Fibroblast of gingiva (primary cell): ENCODE results near the gene FBL.
"Not testable (repeated sequence)": the region's sequence is repeated elsewhere in the genome, so short reads cannot be mapped to it uniquely, and the experiment has no call there.

Source experiments
- DNase-seq: peaks from one replicate; pipeline ENCODE4 v3.0.0-alpha.2; 2011; ENCODE audit warnings: low read depth

The FBL gene

GRCh38 chr19:39845933-39846677 is at the start of gene FBL:
Gene FBL, minus strand, starts transcription at chr19:39846379. Its CDS starts 79 bp downstream, at chr19:39846300.
- DNase-seq, result peak; percentile 88

DNA sequence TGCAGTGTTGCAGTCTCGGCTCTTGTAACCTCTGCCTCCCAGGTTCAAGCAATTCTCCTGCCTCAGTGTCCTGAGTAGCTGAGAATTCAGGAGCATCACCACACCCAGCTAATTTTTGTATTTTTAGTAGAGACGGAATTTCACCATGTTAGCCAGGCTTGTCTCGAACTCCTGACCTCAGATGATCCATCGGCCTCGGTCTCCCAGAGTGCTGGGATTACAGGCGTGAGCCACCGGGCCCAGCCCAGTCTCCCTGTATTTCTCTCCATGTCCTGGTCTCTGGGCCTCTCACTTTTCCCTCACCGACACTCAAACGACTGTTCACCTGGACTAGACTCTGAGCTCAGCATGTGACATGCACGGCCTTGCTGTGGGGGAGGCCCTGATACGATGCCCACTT is 48.9 kb upstream of the FBL start:
- not testable (repeated sequence) for DNase-seq

- not testable (repeated sequence) for DNase-seq
Measured at GRCh38 chr19:39894236-39894606, 48.0 kb upstream of the FBL start.

DNA sequence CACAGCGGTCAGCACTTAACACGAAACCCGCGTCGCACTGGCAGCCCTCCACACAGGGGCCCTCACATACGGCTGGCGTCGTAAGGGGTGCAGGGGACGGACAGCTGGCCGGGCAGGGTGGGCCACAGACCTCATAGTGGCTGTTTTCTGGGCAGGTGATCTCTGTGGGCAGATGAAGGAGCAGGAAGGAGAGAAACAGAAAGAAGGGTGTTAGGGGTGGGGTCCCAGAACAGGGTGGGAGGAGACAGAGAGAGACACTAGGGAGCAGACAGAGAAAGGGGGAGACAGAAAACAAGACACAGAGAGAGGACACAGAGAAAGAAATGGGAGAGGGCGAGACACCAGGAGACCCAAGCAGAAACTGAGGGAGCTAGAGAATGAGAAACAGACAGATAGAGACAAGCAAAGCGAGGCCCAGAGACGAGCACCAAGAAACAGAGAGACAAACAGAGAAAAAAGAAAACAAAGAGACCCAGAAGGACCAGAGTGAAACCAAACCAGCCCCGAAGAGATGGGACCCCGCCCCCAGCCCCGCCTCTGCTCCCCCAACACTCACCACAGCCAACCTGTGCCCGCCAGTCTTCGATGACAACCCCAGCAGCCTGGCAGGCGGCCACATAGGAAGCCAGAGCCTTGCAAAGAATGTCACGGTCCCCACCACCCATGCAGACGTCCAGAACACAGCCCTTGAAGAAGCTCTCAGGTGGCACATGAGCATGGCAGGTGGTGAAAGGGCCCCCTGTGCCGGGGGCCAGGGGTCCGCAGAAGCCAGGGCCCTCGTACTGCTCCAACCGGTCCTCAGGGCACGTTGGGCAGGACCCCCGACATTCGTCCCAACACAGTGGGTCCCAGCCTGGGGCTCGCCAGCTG is 47.4 kb upstream of the FBL start:
- not testable (repeated sequence) for DNase-seq

DNA sequence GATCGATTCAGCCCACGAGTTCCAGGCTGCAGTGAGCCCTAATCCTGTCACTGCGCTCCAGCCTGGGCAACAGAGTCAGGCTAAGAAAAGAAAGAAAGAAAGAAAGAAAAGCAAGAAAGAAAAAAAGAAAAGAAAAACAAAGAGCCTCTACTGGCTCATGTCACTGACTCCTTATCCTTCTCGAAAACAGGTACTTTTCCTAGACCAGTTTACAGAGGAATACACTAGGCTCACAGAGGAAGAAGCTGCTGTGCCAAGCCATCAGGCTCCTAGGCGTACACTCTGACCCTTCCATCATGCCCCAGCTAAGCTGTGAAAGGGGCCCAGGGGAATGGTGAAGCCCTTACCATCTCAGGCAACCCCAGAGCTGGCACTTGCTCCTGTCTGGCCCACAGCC is 46.3 kb upstream of the FBL start:
- DNase-seq, result not testable (repeated sequence)

- not testable (repeated sequence) for DNase-seq
Measured at GRCh38 chr19:39891660-39892505, 45.7 kb upstream of the FBL start.

DNA sequence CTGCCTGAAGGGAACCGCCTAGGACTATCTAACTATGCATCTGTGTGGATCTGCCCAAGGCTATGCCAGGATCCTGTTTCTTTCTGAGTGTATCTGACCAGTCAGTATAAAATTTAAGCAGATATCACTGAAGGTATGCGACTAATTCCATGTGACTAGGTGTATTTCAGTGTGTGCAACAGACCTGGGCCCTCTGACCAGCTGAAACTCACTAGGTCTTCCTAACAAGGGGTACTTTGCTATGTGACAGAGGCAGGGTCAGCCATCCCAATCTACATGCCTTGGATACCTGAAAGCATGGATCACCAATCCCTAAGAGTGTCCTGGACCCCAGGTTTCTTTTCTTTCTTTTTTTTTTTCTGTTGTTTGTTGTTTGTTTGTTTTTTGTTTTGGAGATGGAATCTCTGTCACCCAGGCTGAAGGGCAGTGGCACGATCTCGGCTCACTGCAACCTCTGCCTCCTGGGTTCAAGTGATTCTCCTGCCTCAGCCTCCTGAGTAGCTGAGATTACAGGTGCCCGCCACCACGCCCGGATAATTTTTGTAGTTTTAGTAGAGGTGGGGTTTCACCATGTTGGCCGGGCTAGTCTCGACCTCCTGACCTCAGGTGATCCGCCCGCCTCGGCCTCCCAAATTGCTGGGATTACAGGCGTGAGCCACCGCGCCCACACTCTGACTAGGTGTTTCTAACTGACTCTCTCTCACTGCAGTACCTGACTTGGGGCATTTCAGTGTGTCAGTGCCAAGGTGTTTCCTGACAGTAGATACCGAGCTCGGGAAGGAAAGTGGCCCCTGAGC is 44.8 kb upstream of the FBL start:
- no peak for DNase-seq

- DNase-seq, result not testable (repeated sequence)
Measured at GRCh38 chr19:39889872-39890754, 43.9 kb upstream of the FBL start.

- not testable (repeated sequence) for DNase-seq
Measured at GRCh38 chr19:39887456-39887951, 41.3 kb upstream of the FBL start.

- DNase-seq, result not testable (repeated sequence)
Measured at GRCh38 chr19:39885821-39886554, 39.8 kb upstream of the FBL start.

- not testable (repeated sequence) for DNase-seq
Measured at GRCh38 chr19:39884721-39885120, 38.5 kb upstream of the FBL start.

- DNase-seq, result not testable (repeated sequence)
Measured at GRCh38 chr19:39882645-39883044, 36.5 kb upstream of the FBL start.

DNA sequence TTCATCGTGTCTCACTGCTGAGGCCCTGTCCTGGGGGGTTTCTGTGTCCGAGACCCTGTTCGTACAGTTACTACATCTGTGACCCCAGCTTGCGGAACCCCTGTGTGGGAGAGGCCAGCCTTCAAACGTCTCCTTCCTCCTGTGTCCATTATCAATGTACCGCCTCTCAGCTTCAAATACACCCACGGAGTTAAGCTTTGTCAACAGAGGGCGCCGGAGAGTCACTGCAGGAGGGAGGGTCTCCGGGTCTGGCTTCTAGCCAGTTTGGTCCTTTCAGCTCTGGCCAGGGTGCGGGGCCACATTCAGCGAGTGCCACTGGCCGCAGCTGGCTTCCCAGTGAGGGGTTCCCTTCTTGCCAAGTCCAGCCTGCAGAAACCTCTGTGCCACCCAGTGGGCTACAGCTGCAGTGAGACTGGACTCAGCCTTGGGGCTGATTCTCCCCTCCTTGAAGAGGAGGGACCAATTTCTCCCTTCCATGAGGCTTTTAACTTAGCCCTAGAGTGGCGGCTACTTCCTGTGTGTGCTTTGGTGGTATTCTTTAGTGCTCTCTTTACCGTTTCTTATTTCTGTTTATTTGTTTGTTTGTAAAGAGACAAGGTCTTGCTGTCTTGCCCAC is 35.4 kb upstream of the FBL start:
- DNase-seq, result not testable (repeated sequence)

DNA sequence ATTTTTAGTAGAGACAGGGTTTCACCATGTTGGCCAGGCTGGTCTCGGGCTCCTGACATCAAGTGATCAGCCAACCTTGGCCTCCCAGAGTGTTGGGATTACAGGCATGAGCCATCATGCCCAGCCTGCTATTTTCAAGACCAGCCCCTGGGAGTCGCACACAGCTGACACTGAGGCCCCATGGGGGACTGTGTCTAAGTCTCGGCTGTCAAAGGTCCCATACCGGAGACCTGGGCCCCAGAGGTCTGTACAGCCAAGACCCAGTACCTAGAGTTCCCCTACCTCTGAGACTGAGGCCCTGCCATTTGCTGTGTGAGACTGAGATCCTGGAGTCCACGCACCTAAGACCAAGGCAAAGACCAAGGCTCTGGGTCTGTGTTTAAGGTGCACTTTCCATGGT is 34.1 kb upstream of the FBL start:
- not testable (repeated sequence) for DNase-seq

GRCh38 chr19:39879796-39880195 is 33.6 kb upstream of the FBL start:
- not testable (repeated sequence) for DNase-seq

DNA sequence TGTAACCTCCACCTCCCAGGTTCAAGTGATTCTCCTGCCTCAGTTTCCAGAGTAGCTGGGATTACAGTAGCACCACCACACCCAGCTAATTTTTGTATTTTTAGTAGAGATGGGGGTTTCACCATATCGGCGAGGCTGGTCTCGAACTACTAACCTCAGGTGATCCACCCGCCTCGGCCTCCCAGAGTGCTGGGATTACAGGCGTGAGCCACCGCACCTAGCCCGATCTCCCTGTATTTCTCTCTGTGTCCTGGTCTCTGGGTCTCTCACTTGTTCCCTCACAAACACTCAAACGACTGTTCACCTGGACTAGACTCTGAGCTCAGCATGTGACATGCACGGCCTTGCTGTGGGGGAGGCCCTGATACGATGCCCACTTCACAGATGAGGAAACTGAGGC is 32.7 kb upstream of the FBL start:
- not testable (repeated sequence) for DNase-seq

GRCh38 chr19:39878398-39878797 is 32.2 kb upstream of the FBL start:
- no peak for DNase-seq

GRCh38 chr19:39877982-39878381 is 31.8 kb upstream of the FBL start:
- DNase-seq, result not testable (repeated sequence)

DNA sequence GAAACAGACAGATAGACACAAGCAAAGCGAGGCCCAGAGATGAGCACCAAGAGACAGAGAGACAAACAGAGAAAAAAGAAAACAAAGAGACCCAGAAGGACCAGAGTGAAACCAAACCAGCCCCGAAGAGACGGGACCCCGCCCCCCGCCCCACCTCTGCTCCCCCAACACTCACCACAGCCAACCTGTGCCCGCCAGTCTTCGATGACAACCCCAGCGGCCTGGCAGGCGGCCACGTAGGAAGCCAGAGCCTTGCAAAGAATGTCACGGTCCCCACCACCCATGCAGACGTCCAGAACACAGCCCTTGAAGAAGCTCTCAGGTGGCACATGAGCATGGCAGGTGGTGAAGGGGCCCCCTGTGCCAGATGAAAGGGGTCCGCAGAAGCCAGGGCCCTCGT is 31.3 kb upstream of the FBL start:
- not testable (repeated sequence) for DNase-seq
